ENCODE measurements around the gene C17orf100.

C17orf100 gene

GRCh38 chr17:6636105-6636504 is 15.5 kb upstream of the C17orf100 start:
- no peak for DNase-seq (ENCODE audit: low spot score)

GRCh38 chr17:6636616-6637457 is 14.7 kb upstream of the C17orf100 start:
- no peak for DNase-seq (ENCODE audit: low spot score)
- TF ChIP-seq CTCF (IDR thresholded peaks at IDR 0.05; ENCODE audit: extremely low read depth, missing control alignments), result no peak

More at GRCh38 chr17:6636105-6636504, 15.5 kb upstream of the C17orf100 start:
- no peak for TF ChIP-seq CTCF (IDR thresholded peaks at IDR 0.05; ENCODE audit: extremely low read depth, missing control alignments)

- DNase-seq (ENCODE audit: low spot score), result no peak
- TF ChIP-seq CTCF (IDR thresholded peaks at IDR 0.05; ENCODE audit: extremely low read depth, missing control alignments), result no peak
These were observed 14.1 kb upstream of the C17orf100 start for GRCh38 chr17:6637458-6637840.

GRCh38 chr17:6638046-6638908 is 13.3 kb upstream of the C17orf100 start:
- no peak for DNase-seq (ENCODE audit: low spot score)
- no peak for TF ChIP-seq CTCF (IDR thresholded peaks at IDR 0.05; ENCODE audit: extremely low read depth, missing control alignments)

GRCh38 chr17:6639014-6639585 is 12.5 kb upstream of the C17orf100 start:
- DNase-seq (ENCODE audit: low spot score), result no peak
- no peak for TF ChIP-seq CTCF (IDR thresholded peaks at IDR 0.05; ENCODE audit: extremely low read depth, missing control alignments)

- no peak for TF ChIP-seq CTCF (IDR thresholded peaks at IDR 0.05; ENCODE audit: extremely low read depth, missing control alignments)
- DNase-seq (ENCODE audit: low spot score), result peak; percentile 57
These were observed 11.7 kb upstream of the C17orf100 start for GRCh38 chr17:6639586-6640535.
